Stimulated activated CD8-positive, alpha-beta memory T cell treated with anti-CD3 and anti-CD28 coated beads, Interleukin-15, amount 100 ng/mL, for 48 hours (primary cell): Measurements from ENCODE around the gene HS1BP3.

ENCODE experiments used
- DNase-seq, 2 donors: peaks; one replicate each; pipeline ENCODE4 v3.0.0-alpha.2; 2020; ENCODE audit warnings: low read depth in 2 of 2

HS1BP3 gene

DNA sequence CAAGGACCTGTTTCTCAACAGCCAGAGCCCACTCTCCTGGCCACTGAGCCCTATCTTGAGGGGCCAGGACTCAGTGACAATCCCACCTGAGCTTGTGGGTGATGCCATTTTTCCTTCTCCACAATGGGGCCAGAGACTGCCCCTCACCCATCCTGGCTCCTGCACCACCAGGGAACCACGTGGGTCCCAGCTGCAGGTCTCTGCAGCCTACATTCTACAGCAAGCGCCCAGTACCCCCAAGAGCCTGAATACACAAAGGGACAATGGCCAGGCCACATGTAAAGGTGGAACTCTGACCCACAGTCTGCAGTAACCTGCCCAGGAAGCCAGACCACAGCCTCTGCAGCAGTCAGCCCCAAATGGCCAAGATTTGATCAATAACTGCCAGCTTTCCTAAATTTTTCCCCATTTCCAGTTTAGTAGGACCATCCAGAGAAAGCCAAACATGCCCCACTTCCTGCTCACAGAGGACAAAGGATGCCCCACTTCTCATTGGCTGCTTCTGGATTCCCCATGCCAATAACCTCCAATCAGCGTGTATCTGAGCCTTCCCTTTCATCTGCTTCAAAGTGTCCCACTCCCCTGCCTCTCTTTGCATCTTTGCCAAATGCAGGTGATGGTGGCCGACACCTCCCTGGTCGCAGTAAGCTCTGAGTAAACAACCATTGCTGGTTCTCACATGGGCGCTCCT is 19.1 kb downstream of the HS1BP3 start:
- DNase-seq, result no peak

DNA sequence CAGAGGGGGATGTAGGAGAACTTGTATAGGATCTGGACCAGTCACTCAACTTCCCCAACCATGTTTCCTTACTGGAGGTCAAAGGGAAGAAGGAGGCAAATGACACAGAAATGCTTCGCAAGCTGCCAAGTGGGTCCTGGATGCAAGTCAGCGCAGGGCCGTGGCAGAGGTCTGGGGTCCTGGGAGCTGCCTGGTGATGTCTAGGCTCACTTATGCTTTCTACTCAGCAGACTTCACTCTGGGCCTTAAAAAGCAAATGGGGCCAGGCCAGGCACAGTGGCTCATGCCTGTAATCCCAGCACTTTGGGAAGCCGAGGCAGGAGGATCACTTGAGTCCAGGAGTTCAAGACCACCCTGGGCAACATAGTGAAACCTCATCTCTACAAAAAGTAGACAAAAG is 19.9 kb downstream of the HS1BP3 start:
- no peak for DNase-seq

- DNase-seq, result no peak
Measured at GRCh38 chr2:20629581-20630171, 21.2 kb downstream of the HS1BP3 start.

DNA sequence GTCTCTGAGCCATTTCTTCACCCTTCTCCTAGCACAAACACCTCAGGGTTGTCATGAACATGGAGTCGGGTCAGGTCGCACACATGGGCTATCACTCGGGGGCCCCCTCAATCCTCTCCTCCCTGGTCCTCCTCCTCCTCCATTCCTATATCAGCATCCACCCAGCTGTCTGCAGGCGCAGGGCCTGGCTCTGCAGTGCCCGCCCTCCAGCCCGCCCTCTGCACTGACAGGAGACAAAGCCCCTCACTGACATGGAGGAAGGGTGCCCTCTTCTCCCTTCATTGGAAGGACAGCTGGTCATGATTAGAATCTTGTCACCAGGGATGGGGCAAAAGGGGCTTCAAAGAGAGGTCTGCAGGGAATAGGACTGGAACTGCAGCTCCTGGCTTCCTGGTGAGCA is 21.7 kb downstream of the HS1BP3 start:
- no peak for DNase-seq

DNA sequence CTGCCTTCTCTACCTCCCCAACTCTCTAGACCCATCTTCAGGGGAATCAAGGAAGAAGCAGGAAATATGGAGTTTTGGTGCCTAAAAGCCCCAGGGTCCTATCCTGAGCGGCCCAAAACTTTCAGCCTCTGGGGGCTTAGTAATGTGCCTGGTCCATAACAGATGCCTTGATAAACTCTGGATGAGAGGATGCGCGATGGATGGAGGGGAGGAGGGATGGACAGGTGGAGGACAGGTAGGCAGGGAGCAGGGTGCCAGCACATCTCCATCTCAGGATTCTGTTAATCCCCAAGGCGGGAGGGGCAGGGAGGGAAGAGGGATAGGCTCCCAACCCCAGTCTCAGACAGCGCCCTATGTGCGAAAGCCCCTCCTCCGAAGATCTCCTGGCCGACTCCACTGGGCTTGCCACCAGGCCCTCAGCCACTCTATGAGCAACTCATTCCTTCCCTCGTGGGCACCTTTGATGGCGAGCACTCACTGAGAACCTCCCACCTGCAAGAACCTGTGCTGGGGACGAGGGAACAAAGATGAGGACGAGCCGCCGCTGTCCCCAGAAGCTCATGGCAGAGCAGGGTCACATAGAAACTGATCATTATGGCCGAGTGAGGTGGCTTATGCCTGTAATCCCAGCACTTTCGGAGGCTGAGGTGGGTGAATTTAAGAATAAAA is 23.1 kb downstream of the HS1BP3 start:
- DNase-seq, result no peak

DNA sequence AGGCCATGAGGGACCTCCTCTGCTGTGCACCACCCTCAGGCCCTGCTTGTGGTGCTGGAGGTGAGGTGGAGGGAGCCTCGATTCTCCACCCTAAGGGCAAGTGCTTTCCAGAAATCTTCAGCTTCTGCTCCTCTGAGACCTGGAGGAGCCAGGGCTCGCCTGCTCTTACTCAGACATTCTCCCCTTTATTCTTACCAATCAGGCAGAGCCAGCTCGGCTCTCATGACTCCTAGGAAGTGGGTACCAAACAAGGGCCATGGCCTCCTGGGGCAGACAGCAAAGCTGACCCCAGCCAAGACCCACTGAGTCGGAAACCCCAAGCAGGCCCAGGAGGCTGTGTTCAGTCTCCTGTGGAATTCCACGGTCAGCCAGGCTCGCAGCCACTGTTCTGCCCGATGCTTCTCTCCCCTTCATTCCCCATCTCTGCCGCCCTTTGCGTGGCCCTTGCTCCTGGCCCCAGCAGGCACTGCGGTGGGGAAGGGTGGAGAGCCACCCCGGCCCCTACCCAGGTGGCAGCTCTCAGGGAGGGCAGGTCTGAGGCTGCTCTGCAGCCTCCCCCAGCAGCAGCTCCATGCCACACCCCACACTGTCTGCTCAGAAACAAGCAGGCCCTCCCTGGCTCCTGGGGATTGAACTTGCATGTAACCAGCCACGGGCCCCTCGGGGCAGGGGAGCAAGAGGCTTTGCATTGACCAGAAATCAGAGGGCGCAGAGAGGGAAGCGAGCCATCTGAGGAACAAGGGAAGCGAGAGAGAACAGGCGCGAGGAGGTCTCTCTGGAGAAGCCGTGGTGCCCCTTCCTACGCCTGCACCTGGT is 24.0 kb downstream of the HS1BP3 start:
- no peak for DNase-seq

GRCh38 chr2:20626392-20626697 is 24.6 kb downstream of the HS1BP3 start:
- no peak for DNase-seq

DNA sequence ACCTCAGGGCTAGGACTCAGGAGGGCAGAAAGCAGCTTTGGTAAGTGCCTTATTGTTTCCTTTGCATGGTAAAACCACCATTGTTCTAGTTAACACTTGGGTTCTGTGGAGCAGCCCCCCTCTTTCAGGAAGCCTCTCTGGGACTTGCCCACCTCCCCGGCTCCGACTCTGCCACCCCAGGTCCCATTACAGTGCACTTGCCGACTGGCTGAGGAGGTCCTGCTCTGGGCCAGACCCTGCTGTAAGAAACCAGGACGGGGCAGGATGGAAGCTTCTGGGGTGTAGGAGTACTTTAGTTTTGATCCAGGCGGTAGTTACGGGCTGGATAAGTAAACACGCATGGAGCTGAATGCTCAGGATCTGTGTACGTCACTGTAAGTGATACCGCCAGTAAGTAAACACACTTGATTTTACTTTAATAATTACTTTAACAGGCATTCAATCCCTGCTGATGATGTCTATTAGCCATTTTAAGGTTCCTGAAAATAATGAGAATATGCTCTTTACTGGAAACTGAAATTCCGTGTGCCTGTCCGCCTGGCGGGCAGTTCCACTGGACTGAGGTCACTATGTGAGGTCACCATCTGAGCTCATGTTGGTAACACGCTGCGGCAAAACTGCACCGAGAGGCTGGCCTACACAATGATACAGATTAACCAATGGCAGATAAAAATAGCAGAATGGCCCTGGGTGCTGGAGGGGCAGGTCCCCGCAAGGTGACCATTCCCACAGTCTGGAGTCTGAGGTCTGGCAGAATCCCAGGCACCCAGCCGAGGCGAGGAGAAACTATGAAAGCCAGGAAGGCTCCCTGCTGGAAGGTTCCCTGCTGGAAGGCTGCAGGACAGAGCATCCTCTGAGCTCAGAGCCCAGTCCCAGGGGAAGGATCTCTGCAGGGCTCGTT is 25.2 kb downstream of the HS1BP3 start:
- no peak for DNase-seq

GRCh38 chr2:20624884-20625485 is 25.9 kb downstream of the HS1BP3 start:
- DNase-seq, result no peak

- no peak for DNase-seq
Measured at GRCh38 chr2:20624156-20624883, 26.6 kb downstream of the HS1BP3 start.

DNA sequence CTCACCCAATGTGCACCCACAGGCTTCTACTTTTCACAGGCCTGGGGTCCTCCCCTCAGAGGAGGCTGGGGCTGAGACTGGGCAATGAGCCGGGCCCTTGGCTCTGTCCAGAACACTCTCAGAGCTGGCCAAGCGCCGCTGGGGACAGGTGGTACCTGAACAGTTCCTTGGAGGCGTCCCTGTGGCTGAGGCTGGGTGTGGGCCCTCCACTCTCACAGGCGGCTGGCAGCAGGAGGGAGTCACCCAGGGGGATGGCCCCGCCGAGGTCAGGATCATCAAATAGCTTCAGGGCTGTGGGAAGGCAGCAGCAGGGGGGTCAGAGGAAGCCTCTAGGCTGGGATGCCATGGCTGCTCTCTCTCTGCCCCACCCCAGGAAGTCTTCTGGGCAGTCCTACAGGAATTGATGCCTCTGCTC is 27.1 kb downstream of the HS1BP3 start:
- DNase-seq, result no peak

- no peak for DNase-seq
Measured at GRCh38 chr2:20623241-20623640, 27.7 kb downstream of the HS1BP3 start.

- no peak for DNase-seq
Measured at GRCh38 chr2:20622731-20623130, 28.2 kb downstream of the HS1BP3 start.

DNA sequence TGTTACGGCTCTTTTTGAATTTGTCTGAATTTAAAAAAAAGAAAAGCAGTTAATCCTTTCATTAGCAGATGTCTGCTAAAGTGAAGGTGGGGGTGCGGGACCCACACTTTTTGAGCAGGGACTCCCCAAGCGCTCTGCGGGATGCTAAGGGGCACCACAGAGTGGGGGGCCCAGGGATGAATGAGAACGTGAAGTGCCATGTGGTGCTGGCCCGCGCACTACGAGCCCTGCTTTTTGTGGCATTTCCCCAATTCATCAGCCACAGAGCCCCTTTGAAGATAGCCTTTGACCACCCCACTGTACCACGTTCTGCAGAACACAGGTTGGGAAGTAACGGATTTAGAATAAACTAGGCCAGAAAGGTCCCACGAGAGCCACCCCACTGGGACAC is 28.6 kb downstream of the HS1BP3 start:
- no peak for DNase-seq

- DNase-seq, result no peak
Measured at GRCh38 chr2:20621366-20622295, 29.3 kb downstream of the HS1BP3 start.

GRCh38 chr2:20620696-20621365 is 30.1 kb downstream of the HS1BP3 start:
- DNase-seq, result no peak

- no peak for DNase-seq
Measured at GRCh38 chr2:20620271-20620681, 30.6 kb downstream of the HS1BP3 start.

- no peak for DNase-seq
Measured at GRCh38 chr2:20619624-20620024, 31.3 kb downstream of the HS1BP3 start.
